ENCODE results near the gene EXOC6B.

GRCh38 chr2:72681016-72681995, 144.5 kb downstream of the EXOC6B start:
- TF ChIP-seq EGR1 (IDR thresholded peaks at IDR 0.05; ENCODE audit: borderline replicate concordance in 1 of 2, low read depth in 2 of 2, low read length in 2 of 2) (no peak), EP300 (IDR thresholded peaks at IDR 0.05; ENCODE audit: borderline replicate concordance in 1 of 2, control insufficient read depth in 1 of 2, low read depth in 2 of 2, low read length in 2 of 2) (no peak), BHLHE40 (IDR thresholded peaks at IDR 0.05; ENCODE audit: borderline replicate concordance in 1 of 2, low read depth in 2 of 2, low read length in 1 of 2) (no peak), SMC3 (IDR thresholded peaks at IDR 0.05; ENCODE audit: borderline replicate concordance, low read length) (no peak), CEBPZ (IDR thresholded peaks at IDR 0.05; ENCODE audit: low read depth, low read length) (no peak), YY1 (IDR thresholded peaks at IDR 0.05; ENCODE audit: low read depth, low read length) (no peak), CREB1 (IDR thresholded peaks at IDR 0.05; ENCODE audit: low read depth) (no peak), SUPT20H (IDR thresholded peaks at IDR 0.05; ENCODE audit: borderline replicate concordance, control insufficient read depth, low read depth, low read length) (no peak), EZH2 (IDR thresholded peaks at IDR 0.05; ENCODE audit: borderline replicate concordance, control insufficient read depth, low read depth, low read length) (no peak), CREM (IDR thresholded peaks at IDR 0.05; ENCODE audit: low read depth) (no peak)

Data from GM12878 (cell line).